ENCODE measurements around the gene ZFAND6.

The ZFAND6 gene

GRCh38 chr15:80110920-80111319, 51.4 kb downstream of the ZFAND6 start:
- Histone ChIP-seq H3K14ac (ENCODE audit: low read length) (no peak overlapping the region), H2BK120ac (ENCODE audit: insufficient read depth, low read length, poor library complexity) (no peak overlapping the region), H3K9ac (ENCODE audit: low read length) (no peak overlapping the region), H2BK5ac (ENCODE audit: low read depth, low read length, poor library complexity) (no peak overlapping the region), H2AFZ (ENCODE audit: insufficient read depth, low read length, poor library complexity) (no peak overlapping the region), H4K91ac (ENCODE audit: low read depth, low read length) (no peak overlapping the region), H3K79me1 (ENCODE audit: low read length) (no peaks in the 10 kb centered on the region), H3K27ac (ENCODE audit: low read depth, low read length) (no peak overlapping the region), H3K79me2 (ENCODE audit: control insufficient read depth, insufficient read depth, low read length, poor library complexity) (no peaks in the 10 kb centered on the region), H4K12ac (ENCODE audit: low read depth, low read length) (no peak overlapping the region), H3K4me3 (ENCODE audit: low read depth, low read length) (no peak overlapping the region), H3K36me3 (ENCODE audit: control insufficient read depth in 1 of 2, insufficient read depth in 2 of 2, low read length in 2 of 2) (no peaks in the 10 kb centered on the region), H3K18ac (ENCODE audit: low read length) (no peak overlapping the region), H2BK12ac (ENCODE audit: low read length) (no peak overlapping the region), H4K8ac (ENCODE audit: low read depth, low read length) (no peak overlapping the region), H3K27me3 (ENCODE audit: insufficient read depth, low read length) (no peaks in the 10 kb centered on the region), H3K4me2 (ENCODE audit: low read length) (no peak overlapping the region), H3K23ac (ENCODE audit: low read length) (no peak overlapping the region), H3K4ac (ENCODE audit: low read depth, low read length) (no peak overlapping the region), H3K4me1 (ENCODE audit: control insufficient read depth in 1 of 2, insufficient read depth in 2 of 2, low read length in 2 of 2) (no peaks in the 10 kb centered on the region), H3K9me3 (ENCODE audit: insufficient read depth, low read depth, low read length) (no peaks in the 10 kb centered on the region), H2AK5ac (ENCODE audit: low read length) (no peak overlapping the region)
- DNase-seq, result no peak

GRCh38 chr15:80114114-80114513, 54.6 kb downstream of the ZFAND6 start:
- no peak overlapping the region for H4K12ac ChIP-seq (ENCODE audit: low read depth, low read length)
- H3K14ac ChIP-seq (ENCODE audit: low read length), result no peak overlapping the region
- no peak overlapping the region for H2BK12ac ChIP-seq (ENCODE audit: low read length)
- H3K9me3 ChIP-seq (ENCODE audit: insufficient read depth, low read depth, low read length), result no peaks in the 10 kb centered on the region
- H3K23ac ChIP-seq (ENCODE audit: low read length), result no peak overlapping the region
- no peak overlapping the region for H3K27ac ChIP-seq (ENCODE audit: low read depth, low read length)
- no peaks in the 10 kb centered on the region for H3K36me3 ChIP-seq (ENCODE audit: control insufficient read depth in 1 of 2, insufficient read depth in 2 of 2, low read length in 2 of 2)
- H2AFZ ChIP-seq (ENCODE audit: insufficient read depth, low read length, poor library complexity), result no peak overlapping the region
- no peak overlapping the region for H3K4me3 ChIP-seq (ENCODE audit: low read depth, low read length)
- H4K91ac ChIP-seq (ENCODE audit: low read depth, low read length), result no peak overlapping the region
- no peaks in the 10 kb centered on the region for H3K4me1 ChIP-seq (ENCODE audit: control insufficient read depth in 1 of 2, insufficient read depth in 2 of 2, low read length in 2 of 2)
- H3K79me1 ChIP-seq (ENCODE audit: low read length), result no peaks in the 10 kb centered on the region
- H3K4ac ChIP-seq (ENCODE audit: low read depth, low read length), result no peak overlapping the region
- H4K8ac ChIP-seq (ENCODE audit: low read depth, low read length), result no peak overlapping the region
- DNase-seq, result no peak
- no peaks in the 10 kb centered on the region for H3K27me3 ChIP-seq (ENCODE audit: insufficient read depth, low read length)
- no CpG with 5 or more reads among the region's 4 CpGs for WGBS (ENCODE audit: extremely low coverage, insufficient coverage, insufficient read length)
- no peak overlapping the region for H3K9ac ChIP-seq (ENCODE audit: low read length)
- H3K4me2 ChIP-seq (ENCODE audit: low read length), result no peak overlapping the region
- no peaks in the 10 kb centered on the region for H3K79me2 ChIP-seq (ENCODE audit: control insufficient read depth, insufficient read depth, low read length, poor library complexity)
- no peak overlapping the region for H3K18ac ChIP-seq (ENCODE audit: low read length)
- no peak overlapping the region for H2BK5ac ChIP-seq (ENCODE audit: low read depth, low read length, poor library complexity)
- H2AK5ac ChIP-seq (ENCODE audit: low read length), result no peak overlapping the region
- no peak overlapping the region for H2BK120ac ChIP-seq (ENCODE audit: insufficient read depth, low read length, poor library complexity)

- Histone ChIP-seq H3K79me2 (ENCODE audit: control insufficient read depth, insufficient read depth, low read length, poor library complexity) (no peaks in the 10 kb centered on the region), H3K27ac (ENCODE audit: low read depth, low read length) (no peak overlapping the region), H3K14ac (ENCODE audit: low read length) (no peak overlapping the region), H3K4ac (ENCODE audit: low read depth, low read length) (no peak overlapping the region), H2AK5ac (ENCODE audit: low read length) (no peak overlapping the region), H3K4me1 (ENCODE audit: control insufficient read depth in 1 of 2, insufficient read depth in 2 of 2, low read length in 2 of 2) (no peaks in the 10 kb centered on the region), H3K18ac (ENCODE audit: low read length) (no peak overlapping the region), H3K79me1 (ENCODE audit: low read length) (no peaks in the 10 kb centered on the region), H4K8ac (ENCODE audit: low read depth, low read length) (no peak overlapping the region), H3K9ac (ENCODE audit: low read length) (no peak overlapping the region), H3K23ac (ENCODE audit: low read length) (no peak overlapping the region), H2AFZ (ENCODE audit: insufficient read depth, low read length, poor library complexity) (no peak overlapping the region), H2BK120ac (ENCODE audit: insufficient read depth, low read length, poor library complexity) (no peak overlapping the region), H2BK5ac (ENCODE audit: low read depth, low read length, poor library complexity) (no peak overlapping the region), H3K4me2 (ENCODE audit: low read length) (no peak overlapping the region), H4K91ac (ENCODE audit: low read depth, low read length) (no peak overlapping the region), H2BK12ac (ENCODE audit: low read length) (no peak overlapping the region), H3K9me3 (ENCODE audit: insufficient read depth, low read depth, low read length) (no peaks in the 10 kb centered on the region), H3K36me3 (ENCODE audit: control insufficient read depth in 1 of 2, insufficient read depth in 2 of 2, low read length in 2 of 2) (no peaks in the 10 kb centered on the region), H4K12ac (ENCODE audit: low read depth, low read length) (no peak overlapping the region), H3K27me3 (ENCODE audit: insufficient read depth, low read length) (no peaks in the 10 kb centered on the region), H3K4me3 (ENCODE audit: low read depth, low read length) (no peak overlapping the region)
- no peak for DNase-seq
- whole genome bisulfite sequencing (ENCODE audit: extremely low coverage, insufficient coverage, insufficient read length), result no CpG with 5 or more reads among the region's 1 CpG
Observed at GRCh38 chr15:80115021-80115420, 55.5 kb downstream of the ZFAND6 start.

- no CpG with 5 or more reads among the region's 2 CpGs for WGBS (ENCODE audit: extremely low coverage, insufficient coverage, insufficient read length)
- no peak overlapping the region for H3K4me3 ChIP-seq (ENCODE audit: low read depth, low read length)
- H3K14ac ChIP-seq (ENCODE audit: low read length), result no peak overlapping the region
- H2BK5ac ChIP-seq (ENCODE audit: low read depth, low read length, poor library complexity), result no peak overlapping the region
- H4K12ac ChIP-seq (ENCODE audit: low read depth, low read length), result no peak overlapping the region
- H4K91ac ChIP-seq (ENCODE audit: low read depth, low read length), result no peak overlapping the region
- H3K23ac ChIP-seq (ENCODE audit: low read length), result no peak overlapping the region
- H2BK12ac ChIP-seq (ENCODE audit: low read length), result no peak overlapping the region
- no peak overlapping the region for H2BK120ac ChIP-seq (ENCODE audit: insufficient read depth, low read length, poor library complexity)
- no peak overlapping the region for H4K8ac ChIP-seq (ENCODE audit: low read depth, low read length)
- H3K18ac ChIP-seq (ENCODE audit: low read length), result no peak overlapping the region
- H3K4ac ChIP-seq (ENCODE audit: low read depth, low read length), result no peak overlapping the region
- peaks cover 2 to 7% of the 10 kb centered on the region in 2 experiments for H3K36me3 ChIP-seq (ENCODE audit: control insufficient read depth in 1 of 2, insufficient read depth in 2 of 2, low read length in 2 of 2)
- H3K79me1 ChIP-seq (ENCODE audit: low read length), result no peaks in the 10 kb centered on the region
- H3K4me2 ChIP-seq (ENCODE audit: low read length), result no peak overlapping the region
- H3K27ac ChIP-seq (ENCODE audit: low read depth, low read length), result no peak overlapping the region
- H3K79me2 ChIP-seq (ENCODE audit: control insufficient read depth, insufficient read depth, low read length, poor library complexity), result no peaks in the 10 kb centered on the region
- no peak overlapping the region for H2AFZ ChIP-seq (ENCODE audit: insufficient read depth, low read length, poor library complexity)
- H3K4me1 ChIP-seq (ENCODE audit: control insufficient read depth in 1 of 2, insufficient read depth in 2 of 2, low read length in 2 of 2), result no peaks in the 10 kb centered on the region
- no peaks in the 10 kb centered on the region for H3K27me3 ChIP-seq (ENCODE audit: insufficient read depth, low read length)
- no peaks in the 10 kb centered on the region for H3K9me3 ChIP-seq (ENCODE audit: insufficient read depth, low read depth, low read length)
- no peak for DNase-seq
- H3K9ac ChIP-seq (ENCODE audit: low read length), result no peak overlapping the region
- no peak overlapping the region for H2AK5ac ChIP-seq (ENCODE audit: low read length)
Observed at GRCh38 chr15:80118956-80119355, 59.5 kb downstream of the ZFAND6 start.
